Limb (tissue), 2 donors: ENCODE data around the gene EPYC.

Experiments used
- DNase-seq, 2 donors: peaks; one replicate each; pipeline ENCODE4 v3.0.0-alpha.2; 2016; ENCODE audit errors: extremely low spot score in 2 of 2

Gene EPYC

GRCh38 chr12:90959032-90959431 is 45.7 kb downstream of the EPYC start:
- DNase-seq: peak in 1 of 2 donors; percentile 38

- no peak for DNase-seq
These were observed 46.4 kb downstream of the EPYC start for GRCh38 chr12:90958347-90958746.

DNA sequence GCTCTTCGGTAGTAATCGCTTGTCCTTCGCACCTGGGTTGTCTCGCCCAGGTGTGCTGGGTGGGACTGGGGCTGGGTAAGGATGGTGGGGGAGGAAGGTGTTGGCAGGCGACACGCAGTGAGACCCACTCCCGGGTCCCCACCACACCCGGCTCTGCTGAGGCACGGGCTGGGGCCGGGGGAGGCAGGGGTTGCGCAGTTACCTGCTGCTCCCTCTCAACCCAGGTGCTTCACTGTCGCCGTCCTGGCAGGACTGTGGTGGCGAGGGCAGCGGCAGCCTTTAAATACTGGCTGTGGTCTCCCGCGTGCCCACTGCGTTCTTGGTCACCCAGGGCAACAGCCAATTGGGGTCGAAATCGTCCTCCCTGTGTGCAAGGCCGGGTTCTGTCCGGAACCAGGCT is 49.9 kb downstream of the EPYC start, which contains the start of gene CCER1:
Gene CCER1 (minus strand): TSS at position 256 of the 400 bp plus-strand sequence. CDS start 434 bp downstream, outside the sequence.
- DNase-seq: no peak

- no peak for DNase-seq
These were observed 50.3 kb downstream of the EPYC start for GRCh38 chr12:90954428-90954827.

DNA sequence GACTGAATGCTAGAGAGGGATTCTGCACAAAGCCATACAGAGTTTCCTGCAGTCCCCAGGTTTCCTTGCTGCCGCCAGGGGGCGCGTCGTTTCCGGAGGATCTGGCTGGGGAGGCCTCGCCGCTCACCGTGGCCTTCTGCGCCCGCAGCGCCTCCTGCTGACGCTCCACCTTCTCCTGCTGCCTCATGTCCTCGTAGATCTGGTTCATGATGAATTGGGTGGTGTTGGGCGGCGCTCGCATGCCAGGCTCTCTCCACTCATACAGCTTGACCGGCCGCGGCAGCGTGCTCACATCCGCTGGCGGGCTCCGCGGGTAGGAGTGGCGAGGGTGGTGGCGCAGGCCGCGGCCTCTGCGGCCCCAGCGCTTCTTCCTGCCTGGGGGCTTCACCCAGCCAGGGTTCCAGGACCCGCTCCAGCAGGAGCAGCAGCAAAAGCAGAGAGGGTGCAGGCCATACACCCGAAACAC is 50.8 kb downstream of the EPYC start:
- DNase-seq: no peak

DNA sequence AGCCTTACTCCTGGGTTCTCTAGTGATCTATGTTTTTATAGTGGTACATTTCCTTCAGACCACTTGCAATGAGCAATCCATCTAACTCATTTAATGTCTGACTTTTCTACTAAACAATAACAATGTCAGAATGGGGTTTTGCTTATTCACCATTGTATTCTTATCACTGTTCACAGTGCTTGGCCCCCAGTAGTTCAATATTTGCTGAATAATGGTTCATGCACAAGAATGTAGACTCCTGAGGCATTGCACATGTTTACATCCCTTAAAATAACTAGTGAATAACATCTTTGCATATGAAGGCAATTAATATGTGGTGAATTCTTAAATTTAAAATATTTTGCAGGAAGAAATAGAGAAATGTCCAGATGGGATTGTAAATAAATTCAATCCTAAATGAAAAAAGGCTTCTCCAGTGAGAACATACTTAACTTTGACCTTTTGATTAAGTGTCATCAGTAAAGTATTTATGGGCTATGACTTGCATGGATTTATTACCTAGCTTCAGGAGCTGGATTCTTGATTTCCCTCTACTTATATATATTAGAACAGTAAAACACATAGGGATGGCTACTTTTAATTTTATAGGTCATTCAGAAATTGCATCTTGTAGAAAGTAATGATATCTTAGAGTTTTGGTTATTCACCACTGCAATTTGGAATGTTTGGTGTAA is 53.2 kb downstream of the EPYC start:
- DNase-seq: no peak

DNA sequence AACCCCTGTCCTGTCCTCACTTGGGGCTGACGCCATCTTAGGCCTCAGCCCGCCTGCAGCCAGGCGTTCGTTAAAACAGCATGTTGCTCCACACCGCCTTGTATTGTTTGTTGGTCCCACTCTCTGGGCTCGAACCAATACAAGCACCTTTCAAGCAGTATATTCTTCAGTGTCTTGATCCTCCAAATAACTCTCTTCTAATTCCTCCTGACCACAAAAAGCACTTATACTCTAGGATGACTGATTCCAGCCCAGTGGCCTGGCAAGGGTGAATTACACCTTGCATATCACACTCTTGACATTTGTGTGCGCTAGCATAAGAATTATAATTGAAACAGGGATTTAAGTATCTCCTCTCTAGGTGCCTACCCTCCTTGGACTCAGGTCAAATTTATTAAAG is 56.9 kb downstream of the EPYC start:
- DNase-seq: no peak

DNA sequence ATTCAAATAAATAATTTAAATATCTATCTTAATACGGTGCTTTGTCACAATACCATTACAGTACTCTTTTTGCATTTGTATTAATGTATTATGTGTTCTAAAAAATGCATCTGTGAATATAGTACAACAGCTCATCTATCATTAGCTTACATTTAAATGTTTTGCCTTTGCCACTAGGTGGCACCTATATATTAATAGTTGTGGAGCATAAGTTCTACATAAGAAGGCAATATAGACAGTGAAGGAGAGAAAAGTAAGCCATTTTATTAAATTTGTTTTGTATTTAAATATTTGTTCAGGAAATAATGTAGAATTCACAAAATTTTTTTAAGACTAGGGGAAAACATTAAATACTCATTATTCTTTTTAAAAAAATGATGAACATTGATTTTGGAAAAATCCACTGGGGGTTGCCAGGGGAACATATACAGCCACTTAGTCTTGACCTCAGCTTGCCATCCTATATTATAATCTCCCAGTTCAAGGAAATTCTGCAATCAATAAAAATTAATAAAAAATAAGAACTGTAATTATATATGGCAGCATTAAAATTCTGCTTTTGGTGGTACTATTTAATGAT is 59.6 kb downstream of the EPYC start:
- DNase-seq: peak in 1 of 2 donors; percentile 74

- DNase-seq: no peak
These were observed 61.5 kb downstream of the EPYC start for GRCh38 chr12:90943255-90943654.

DNA sequence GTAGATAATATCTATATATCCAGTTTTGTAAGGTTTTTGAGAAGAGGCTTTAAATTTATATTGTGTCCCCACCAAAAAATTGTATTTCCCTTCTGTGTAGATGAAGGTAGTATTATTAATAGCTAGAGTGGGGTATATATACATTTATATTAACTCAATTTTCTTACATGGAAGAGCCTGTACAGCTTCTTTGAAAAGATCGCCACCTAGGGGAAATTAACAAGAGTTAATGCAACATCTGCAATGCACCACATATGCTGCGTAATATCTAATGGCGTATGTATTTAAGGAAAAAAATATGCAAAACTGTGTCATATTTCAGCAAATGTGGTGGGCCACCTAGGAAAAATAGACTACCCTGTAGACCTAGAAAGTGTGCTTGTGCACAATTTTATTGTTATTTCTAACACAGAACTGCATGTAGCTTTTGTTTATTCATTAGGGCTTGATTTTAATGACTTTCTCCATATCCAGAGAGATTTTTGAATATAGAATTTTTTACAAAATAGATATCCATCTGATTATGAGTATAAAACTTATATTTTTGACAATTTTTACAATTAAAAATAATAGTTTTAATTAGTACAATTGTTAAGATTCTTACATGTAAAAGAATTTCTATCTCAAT is 63.8 kb downstream of the EPYC start:
- DNase-seq: peak in 1 of 2 donors; percentile 85

- DNase-seq: no peak
These were observed 65.4 kb downstream of the EPYC start for GRCh38 chr12:90939382-90939781.

DNA sequence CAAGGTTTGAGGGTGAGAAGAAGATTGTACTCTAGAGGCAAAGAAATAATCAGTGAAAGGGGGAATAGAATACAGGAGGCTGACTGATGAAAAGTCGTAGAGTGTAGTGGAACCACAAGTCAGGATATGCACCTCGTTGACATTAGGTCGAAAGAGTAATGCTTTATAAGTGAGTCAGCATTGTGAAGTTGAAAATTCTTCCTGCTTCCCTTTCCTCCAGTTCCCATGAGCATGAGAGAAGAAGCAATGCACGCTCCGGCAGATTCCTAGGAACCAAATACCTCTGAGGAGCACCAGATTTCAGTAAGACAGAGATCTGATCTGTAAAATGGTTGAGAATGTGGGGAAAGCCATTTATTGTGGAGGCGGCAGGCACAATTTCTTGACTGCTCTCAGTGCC is 66.3 kb downstream of the EPYC start:
- no peak for DNase-seq

- no peak for DNase-seq
These were observed 67.1 kb downstream of the EPYC start for GRCh38 chr12:90937651-90938050.

DNA sequence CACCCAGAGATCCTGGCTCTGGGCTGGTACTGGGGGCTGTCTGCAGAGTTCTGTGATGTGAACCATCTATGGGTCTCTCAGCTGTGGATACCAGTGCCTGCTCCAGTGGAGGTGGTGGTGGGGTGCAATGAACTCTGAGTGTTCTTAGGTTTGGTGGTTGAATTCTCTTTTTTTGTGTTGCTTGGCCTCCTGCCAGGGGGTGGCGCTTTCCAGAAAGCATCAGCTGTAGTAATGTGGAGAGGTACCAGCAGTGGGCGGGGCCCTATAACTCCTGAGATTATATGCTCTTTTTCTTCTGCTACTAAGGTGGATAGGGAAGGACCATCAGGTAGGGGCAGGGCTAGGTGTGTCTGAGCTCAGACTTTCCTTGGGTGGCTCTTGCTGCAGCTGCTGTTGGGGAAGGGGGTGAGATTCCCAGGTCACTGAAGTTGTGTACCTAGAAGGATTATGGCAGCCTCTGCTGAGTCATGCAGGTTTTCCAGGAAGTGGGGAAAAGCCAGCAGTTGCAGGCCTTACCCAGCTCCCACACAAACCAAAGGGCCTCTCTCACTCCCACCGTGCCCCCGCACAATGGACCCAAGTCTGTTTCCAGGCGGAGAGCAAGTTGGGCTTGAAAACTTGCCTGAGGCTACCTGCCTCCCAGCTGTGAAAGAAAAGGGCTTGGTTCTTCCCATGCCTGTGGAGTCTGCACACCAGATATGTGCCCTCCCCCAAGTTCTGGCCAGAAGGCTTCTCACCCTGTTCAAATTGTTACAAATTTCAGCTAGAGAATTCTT is 68.4 kb downstream of the EPYC start:
- DNase-seq: no peak

GRCh38 chr12:90925562-90925961 is 79.2 kb downstream of the EPYC start:
- DNase-seq: no peak

GRCh38 chr12:90924406-90924805 is 80.4 kb downstream of the EPYC start:
- DNase-seq: no peak

DNA sequence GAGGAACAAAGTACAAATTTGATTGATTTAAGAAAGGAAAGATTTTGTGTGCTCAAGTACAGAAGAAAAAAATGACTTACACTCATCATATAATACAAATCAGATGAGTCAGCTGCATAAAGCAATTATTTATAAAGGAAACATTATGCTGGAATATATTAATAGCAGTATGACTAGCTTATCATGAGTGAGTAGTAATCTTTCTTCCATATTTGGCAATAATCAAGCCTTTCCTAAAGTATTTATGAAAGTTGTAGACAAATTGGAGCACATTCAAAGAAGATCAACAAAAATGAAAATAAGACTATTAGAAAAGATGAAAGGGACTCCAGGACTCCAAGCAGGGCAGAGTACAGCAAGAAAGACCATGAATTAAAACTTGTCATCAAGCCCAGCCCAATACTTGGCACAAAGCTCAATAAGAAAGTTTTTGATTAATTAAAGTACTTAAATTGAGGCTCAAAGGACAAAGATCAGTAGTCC is 82.6 kb downstream of the EPYC start:
- DNase-seq: peak in 1 of 2 donors; percentile 18

GRCh38 chr12:90921536-90921935 is 83.2 kb downstream of the EPYC start:
- DNase-seq: no peak

DNA sequence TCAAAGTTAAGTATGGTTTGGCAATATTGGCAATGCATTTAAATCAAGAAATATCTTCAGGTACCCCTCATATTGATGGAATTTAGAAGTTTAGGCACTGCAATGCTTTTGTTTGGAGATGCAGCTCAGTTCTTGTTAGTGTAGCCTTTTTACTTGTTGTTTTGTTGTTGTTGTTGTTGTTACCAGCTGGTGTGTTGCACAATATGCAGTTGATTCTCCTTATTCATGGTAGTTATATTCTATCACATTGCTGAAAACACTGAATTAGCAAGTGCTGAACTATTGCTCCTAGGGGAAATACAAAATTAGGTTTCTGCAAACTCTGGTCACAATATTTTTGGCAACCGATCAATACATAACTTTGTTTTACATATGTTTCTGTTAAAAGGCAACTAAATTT is 84.5 kb downstream of the EPYC start:
- DNase-seq: no peak

- DNase-seq: no peak
These were observed 87.3 kb downstream of the EPYC start for GRCh38 chr12:90917431-90917830.

DNA sequence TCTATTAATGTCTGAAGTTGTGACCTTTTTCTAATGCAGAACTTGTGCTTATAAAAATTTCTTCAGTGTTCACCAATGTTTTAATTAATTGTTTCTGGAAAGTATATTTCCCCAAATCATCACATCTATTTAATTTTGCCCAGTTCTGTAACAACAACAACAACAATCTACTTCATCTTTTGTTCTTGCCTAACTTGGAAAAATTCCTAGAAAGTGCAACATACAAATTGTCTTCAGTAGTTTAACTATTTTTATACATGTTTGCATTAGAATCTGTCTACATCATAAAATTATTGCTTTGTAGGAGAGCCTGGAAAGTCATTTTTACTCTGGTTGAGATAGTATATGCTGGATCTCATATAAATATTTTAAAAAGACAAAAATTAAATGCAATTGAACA is 88.3 kb downstream of the EPYC start:
- no peak for DNase-seq

DNA sequence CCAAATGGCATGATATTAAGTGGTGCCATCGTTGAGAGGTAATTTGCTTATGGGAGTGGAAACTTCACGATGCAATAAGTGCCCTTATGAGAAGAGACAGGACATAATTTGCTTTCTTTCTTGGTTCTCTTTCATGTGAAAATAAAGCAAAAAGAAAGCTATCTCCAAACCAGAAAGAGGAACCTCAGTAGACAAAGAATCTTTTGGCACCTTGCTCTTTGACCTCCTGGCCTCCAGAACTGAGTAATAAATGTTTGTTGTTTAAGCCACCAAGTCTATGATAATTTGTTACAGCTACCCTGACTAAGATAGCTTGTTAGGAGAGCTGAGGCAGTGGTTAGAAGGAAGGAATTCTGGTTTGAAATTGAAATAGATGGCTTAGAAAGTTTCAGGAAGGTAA is 89.4 kb downstream of the EPYC start:
- no peak for DNase-seq
